Breast epithelium (tissue), 4 donors: ENCODE results near the gene C16orf74. TPM values are rescaled to one million over a fixed set of nuclear protein-coding genes. Genes with fewer than 3 reads are reported as not detected.

Experiments used
- DNase-seq, 2 donors: peaks; one replicate each; pipeline ENCODE4 v3.0.0-alpha.2; 2019; ENCODE audit warnings: low spot score in 2 of 2
- H3K27ac ChIP-seq, 2 donors: fragments of 200-600 bp; sonication (generic) in 1 of 2; one replicate each; pipeline ENCODE4 v1.5.1; 2016 to 2019; ENCODE audit warnings: mild to moderate bottlenecking in 1 of 2
- H3K27me3 ChIP-seq, 2 donors: fragments of 200-600 bp; sonication (generic) in 1 of 2; one replicate each; pipeline versions ENCODE4 v1.5.1 to v1.6.0; 2017 to 2019; ENCODE audit warnings: control low read depth in 1 of 2, mild to moderate bottlenecking in 1 of 2
- H3K36me3 ChIP-seq: fragments of 200-600 bp; one replicate; pipeline ENCODE4 v1.5.1; 2019
- H3K4me1 ChIP-seq, 2 donors: fragments of 200-600 bp; sonication (generic); one replicate each; pipeline ENCODE4 v1.5.1; 2016 to 2019; ENCODE audit warnings: control low read depth in 1 of 2
- H3K4me3 ChIP-seq, 3 donors: fragments of 200-600 bp; sonication (generic); 1 replicate in 2 of 3; 2 replicates in 1 of 3; pipeline ENCODE4 v1.5.1; 2016 to 2019; ENCODE audit warnings: mild to moderate bottlenecking in 3 of 3, moderate library complexity in 2 of 3
- H3K9me3 ChIP-seq, 2 donors: fragments of 200-600 bp; sonication (generic) in 1 of 2; one replicate each; pipeline ENCODE4 v1.5.1; 2016 to 2019; ENCODE audit warnings: control low read depth in 1 of 2
- POLR2A ChIP-seq: fragments of 450-650 bp; IDR thresholded peaks from one replicate; pipeline ENCODE4 v1.6.1; 2016; ENCODE audit warnings: antibody characterized with exemption, mild to moderate bottlenecking, moderate library complexity
- POLR2AphosphoS5 ChIP-seq, 3 donors: sonication (generic); formaldehyde crosslinking; IDR thresholded peaks; one replicate each; pipeline ENCODE4 v1.6.1; 2017; ENCODE audit warnings: antibody characterized with exemption in 3 of 3
- intact Hi-C: fragments of 100-400 bp; cut with DNase I; formaldehyde crosslinking; loops from one replicate; pipeline ENCODE4 v1.15.1; 2023; ENCODE audit warnings: low total_unique reads
- total RNA-seq, 3 donors: library from RNA; depleted of rRNA; stranded (reverse); fragments of >200 nt; gene quantifications; one replicate each; pipeline ENCODE4 v1.1.0, GENCODE V29; 2016
- TF ChIP-seq, protein P1 (sequence below), 3 donors: fragments of 450-650 bp; IDR thresholded peaks; one replicate each; pipeline ENCODE4 v1.5.1; 2016 to 2017; ENCODE audit warnings: antibody characterized with exemption in 3 of 3, mild to moderate bottlenecking in 3 of 3, moderate library complexity in 3 of 3

Gene C16orf74
- total RNA-seq, 3 donors from 2014 or later: 0.80 to 7.2 (median 6.7) TPM

DNA sequence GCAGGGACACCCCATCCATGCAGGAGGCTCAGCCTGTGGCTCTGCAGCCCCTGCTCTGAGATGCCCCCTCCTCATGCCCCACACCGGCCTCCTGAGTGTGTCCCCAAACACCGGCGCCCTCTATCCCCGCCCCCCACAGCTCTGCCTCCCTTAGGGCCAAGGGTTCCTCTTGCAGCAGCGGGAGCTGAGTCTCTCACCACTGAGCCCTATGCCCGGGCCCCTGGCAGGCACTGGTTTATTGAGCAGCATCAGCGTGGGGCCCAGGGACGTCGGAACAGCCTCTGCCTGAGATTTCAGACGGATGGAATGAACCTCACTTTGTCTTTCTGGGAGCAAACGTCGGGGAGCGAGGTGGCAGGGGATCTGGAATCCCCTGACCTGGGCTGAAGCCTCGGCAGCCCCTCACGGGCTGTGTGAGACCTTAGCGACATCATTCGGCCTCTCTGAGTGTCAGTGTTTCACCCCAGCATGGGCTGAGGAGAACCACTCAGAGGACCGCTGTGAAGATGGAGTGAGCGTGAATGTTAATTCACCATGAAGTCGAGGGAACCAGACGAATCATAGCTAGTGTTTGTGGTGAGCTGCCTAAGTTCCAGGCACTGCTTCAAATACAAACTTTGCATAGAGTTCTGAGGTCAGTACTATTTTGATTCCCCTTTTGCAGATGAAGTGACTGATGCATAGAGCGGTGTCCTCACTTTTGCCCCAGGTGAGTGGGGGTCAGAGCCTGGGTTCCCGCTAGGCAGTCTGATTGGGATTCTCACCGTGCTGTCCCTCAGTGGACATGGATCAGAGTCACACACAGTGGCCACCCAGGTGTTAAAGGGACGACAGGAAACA is 5.3 kb upstream of the C16orf74 start:
- no peaks in the 10 kb centered on the region for H3K9me3 ChIP-seq
- H3K4me3 ChIP-seq: no peak overlapping the region
- no peak for TF ChIP-seq POLR2A
- TF ChIP-seq, protein P1, sequence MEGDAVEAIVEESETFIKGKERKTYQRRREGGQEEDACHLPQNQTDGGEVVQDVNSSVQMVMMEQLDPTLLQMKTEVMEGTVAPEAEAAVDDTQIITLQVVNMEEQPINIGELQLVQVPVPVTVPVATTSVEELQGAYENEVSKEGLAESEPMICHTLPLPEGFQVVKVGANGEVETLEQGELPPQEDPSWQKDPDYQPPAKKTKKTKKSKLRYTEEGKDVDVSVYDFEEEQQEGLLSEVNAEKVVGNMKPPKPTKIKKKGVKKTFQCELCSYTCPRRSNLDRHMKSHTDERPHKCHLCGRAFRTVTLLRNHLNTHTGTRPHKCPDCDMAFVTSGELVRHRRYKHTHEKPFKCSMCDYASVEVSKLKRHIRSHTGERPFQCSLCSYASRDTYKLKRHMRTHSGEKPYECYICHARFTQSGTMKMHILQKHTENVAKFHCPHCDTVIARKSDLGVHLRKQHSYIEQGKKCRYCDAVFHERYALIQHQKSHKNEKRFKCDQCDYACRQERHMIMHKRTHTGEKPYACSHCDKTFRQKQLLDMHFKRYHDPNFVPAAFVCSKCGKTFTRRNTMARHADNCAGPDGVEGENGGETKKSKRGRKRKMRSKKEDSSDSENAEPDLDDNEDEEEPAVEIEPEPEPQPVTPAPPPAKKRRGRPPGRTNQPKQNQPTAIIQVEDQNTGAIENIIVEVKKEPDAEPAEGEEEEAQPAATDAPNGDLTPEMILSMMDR (IDR thresholded peaks at IDR 0.05): no peak
- TF ChIP-seq POLR2AphosphoS5 (IDR thresholded peaks at IDR 0.05): no peak
- intact Hi-C loops: no loop called here
- no peaks in the 10 kb centered on the region for H3K27me3 ChIP-seq
- H3K36me3 ChIP-seq: no peaks in the 10 kb centered on the region
- no peak for DNase-seq
- H3K4me1 ChIP-seq: peaks cover 4 to 14% of the 10 kb centered on the region in 2 donors
- H3K27ac ChIP-seq: peak overlapping the region in 1 of 2 donors; percentile 38

DNA sequence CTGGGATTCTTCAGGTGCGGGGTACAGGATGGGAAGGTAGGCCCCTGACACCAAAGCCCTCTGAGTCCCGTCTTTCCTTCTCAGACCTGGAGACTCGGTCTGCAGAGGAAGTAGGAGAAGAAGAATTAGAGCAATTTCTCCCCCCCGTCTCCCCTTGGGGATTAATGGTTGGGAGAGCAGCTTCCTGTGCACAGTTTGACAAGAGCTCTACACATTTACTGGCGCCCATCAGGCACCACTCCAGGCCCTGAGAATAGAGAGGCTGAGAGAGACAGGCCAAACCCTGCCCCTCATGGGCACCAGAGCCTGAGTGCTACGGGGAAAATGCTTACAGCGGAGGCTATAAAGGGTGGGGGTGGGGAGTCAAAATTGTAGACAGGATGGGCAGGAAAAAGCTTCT is 3.5 kb upstream of the C16orf74 start:
- Histone ChIP-seq H3K27me3 (no peaks in the 10 kb centered on the region), H3K36me3 (no peaks in the 10 kb centered on the region), H3K9me3 (no peaks in the 10 kb centered on the region), H3K27ac (no peak overlapping the region), H3K4me3 (no peak overlapping the region), H3K4me1 (peaks cover 15 to 19% of the 10 kb centered on the region in 2 donors)
- intact Hi-C loops: no loop called here
- no peak for DNase-seq
- no peak for TF ChIP-seq POLR2AphosphoS5 (IDR thresholded peaks at IDR 0.05)
- TF ChIP-seq, protein P1 (IDR thresholded peaks at IDR 0.05): no peak
- TF ChIP-seq POLR2A: no peak

DNA sequence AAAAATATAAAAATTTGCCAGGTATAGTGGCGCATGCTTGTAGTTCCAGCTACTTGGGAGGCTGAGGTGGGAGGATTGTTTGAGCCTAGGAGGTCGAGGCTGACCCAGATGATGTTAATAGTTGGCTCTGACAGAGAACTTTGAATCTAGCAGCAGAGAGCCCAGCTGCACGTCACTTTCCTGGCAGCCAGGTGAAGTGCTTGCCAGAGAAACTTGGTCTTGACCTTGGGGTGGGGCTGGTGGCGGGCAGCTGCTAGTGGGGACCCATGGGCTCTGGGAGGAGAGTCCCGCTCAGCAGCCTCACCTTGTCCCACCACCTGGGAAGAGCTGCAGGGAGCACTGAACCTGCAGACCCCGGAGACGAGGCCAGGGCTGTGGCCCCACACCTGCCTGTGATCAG is 3.1 kb upstream of the C16orf74 start:
- H3K4me3 ChIP-seq: no peak overlapping the region
- intact Hi-C loops: no loop called here
- H3K4me1 ChIP-seq: peaks cover 15 to 19% of the 10 kb centered on the region in 2 donors
- TF ChIP-seq, protein P1 (IDR thresholded peaks at IDR 0.05): no peak
- TF ChIP-seq POLR2A: no peak
- no peak for TF ChIP-seq POLR2AphosphoS5 (IDR thresholded peaks at IDR 0.05)
- H3K36me3 ChIP-seq: no peaks in the 10 kb centered on the region
- no peaks in the 10 kb centered on the region for H3K9me3 ChIP-seq
- H3K27me3 ChIP-seq: no peaks in the 10 kb centered on the region
- peak overlapping the region; percentile 57 to 69 for H3K27ac ChIP-seq
- no peak for DNase-seq

DNA sequence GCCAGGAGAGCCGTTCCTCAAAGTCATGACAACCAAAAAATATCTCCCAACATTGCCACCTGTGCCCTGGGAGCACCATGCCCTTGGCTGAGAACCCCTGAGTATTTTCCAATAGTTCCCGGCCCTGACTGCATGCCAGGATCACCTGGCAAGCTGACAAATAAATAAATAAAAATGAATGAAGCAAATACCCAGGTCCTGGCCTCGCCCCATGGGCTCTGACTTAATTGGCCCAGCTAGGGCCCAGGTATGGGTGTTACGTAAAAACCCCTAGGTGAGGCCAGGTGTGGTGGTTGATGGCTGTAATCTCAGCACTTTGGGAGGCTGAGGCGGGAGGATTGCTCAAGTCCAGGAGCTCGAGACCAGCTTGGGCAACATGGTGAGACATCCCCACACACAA is 2.7 kb upstream of the C16orf74 start:
- no peaks in the 10 kb centered on the region for H3K36me3 ChIP-seq
- DNase-seq: peak in 1 of 2 donors; percentile 47
- TF ChIP-seq, protein P1 (IDR thresholded peaks at IDR 0.05): no peak
- TF ChIP-seq POLR2AphosphoS5 (IDR thresholded peaks at IDR 0.05) (no peak), POLR2A (no peak)
- no peaks in the 10 kb centered on the region for H3K9me3 ChIP-seq
- H3K27me3 ChIP-seq: no peaks in the 10 kb centered on the region
- intact Hi-C loops: no loop called here
- H3K27ac ChIP-seq: peak overlapping the region; percentile 57 to 69
- no peak overlapping the region for H3K4me3 ChIP-seq
- peaks cover 15 to 19% of the 10 kb centered on the region in 2 donors for H3K4me1 ChIP-seq
